PC-3 (cell line): ENCODE data around the gene SLC4A5. TPM values are rescaled to one million over a fixed set of nuclear protein-coding genes. Genes with fewer than 3 reads are reported as not detected.

ENCODE experiments used
- ATAC-seq: fragments of 200-7000 bp; cut with Tn5 transposase; 2 replicates; pipeline ENCODE4 v1.9.1; 2020; ENCODE audit warnings: mild to moderate bottlenecking, moderate library complexity
- BruUV-seq: library from RNA; stranded (reverse); fragments of 400-500 nt; replicated peaks from 2 replicates; lab custom pipeline; 2021; lab: Mats Ljungman, UMichigan
- CTCF ChIA-PET: fragments of 300-600 bp; sonication (Branson Sonifier 250); formaldehyde crosslinking; loops from one replicate; lab custom pipeline; 2022; ENCODE audit warnings: antibody characterized with exemption; lab: Charles Lee
- POLR2A ChIA-PET: fragments of 300-600 bp; sonication (Branson Sonifier 250); formaldehyde crosslinking; loops from one replicate; lab custom pipeline; 2022; ENCODE audit warnings: antibody characterized with exemption; ENCODE audit not compliant: unreplicated experiment; lab: Charles Lee
- DNase-seq: peaks from one replicate; pipeline ENCODE4 v3.0.0-alpha.2; 2015
- H2AFZ ChIP-seq: fragments of 300-600 bp; sonication (generic); 2 replicates; pipeline ENCODE4 v1.6.0; 2016; ENCODE audit warnings: antibody characterized with exemption, low read length
- H3F3A ChIP-seq: fragments of 300-600 bp; sonication (generic); one replicate; pipeline ENCODE4 v1.6.0; 2017; ENCODE audit warnings: antibody characterized with exemption, low read length, control low read depth, mild to moderate bottlenecking; ENCODE audit not compliant: unreplicated experiment
- H3K27ac ChIP-seq: fragments of 300-600 bp; sonication (generic); 2 replicates; pipeline ENCODE4 v1.5.1; 2016; ENCODE audit warnings: mild to moderate bottlenecking, low read length
- H3K27me3 ChIP-seq: fragments of 300-600 bp; sonication (generic); 2 replicates; pipeline ENCODE4 v1.6.1; 2016; ENCODE audit warnings: low read length, mixed read lengths
- H3K36me3 ChIP-seq: fragments of 300-600 bp; sonication (generic); 2 replicates; pipeline ENCODE4 v1.6.1; 2016; ENCODE audit warnings: low read depth, mixed run types, low read length, mixed read lengths
- H3K4me1 ChIP-seq: fragments of 300-600 bp; sonication (generic); 2 replicates; pipeline ENCODE4 v1.5.1; 2016; ENCODE audit warnings: low read length; ENCODE audit not compliant: insufficient read depth
- H3K4me2 ChIP-seq: fragments of 300-600 bp; sonication (generic); 2 replicates; pipeline ENCODE4 v1.6.0; 2016; ENCODE audit warnings: low read length
- H3K4me3 ChIP-seq: fragments of 300-600 bp; sonication (generic); 2 replicates; pipeline ENCODE4 v1.5.1; 2016; ENCODE audit warnings: mild to moderate bottlenecking, low read length, mixed read lengths
- H3K79me2 ChIP-seq: fragments of 300-600 bp; sonication (generic); 2 replicates; pipeline ENCODE4 v1.6.1; 2017; ENCODE audit warnings: low read length, mixed read lengths
- H3K9ac ChIP-seq: fragments of 300-600 bp; sonication (generic); 2 replicates; pipeline ENCODE4 v1.6.0; 2016; ENCODE audit warnings: mild to moderate bottlenecking, low read length
- H3K9me2 ChIP-seq: fragments of 300-600 bp; sonication (generic); replicated peaks from 2 replicates; pipeline ENCODE4 v1.6.1; 2016; ENCODE audit warnings: mixed run types, low read length, mixed read lengths
- H3K9me3 ChIP-seq: fragments of 300-600 bp; sonication (generic); 2 replicates; pipeline ENCODE4 v1.6.1; 2016; ENCODE audit warnings: low read length, mixed read lengths
- H4K20me1 ChIP-seq: fragments of 300-600 bp; sonication (generic); 2 replicates; pipeline ENCODE4 v1.6.1; 2016; ENCODE audit warnings: low read length, mixed read lengths
- CTCF ChIP-seq: fragments of 300-600 bp; sonication (generic); conservative IDR thresholded peaks from 2 replicates; pipeline ENCODE4 v1.5.1; 2017; ENCODE audit warnings: antibody characterized with exemption, low read depth, mild to moderate bottlenecking, low read length
- EZH2 ChIP-seq: fragments of 300-600 bp; sonication (generic); IDR thresholded peaks from one replicate; pipeline ENCODE4 v1.6.1; 2017; ENCODE audit warnings: antibody characterized with exemption, mild to moderate bottlenecking, low read length; ENCODE audit not compliant: unreplicated experiment
- EZH2phosphoT487 ChIP-seq: fragments of 300-600 bp; sonication (generic); IDR thresholded peaks from 2 replicates; pipeline ENCODE4 v1.6.1; 2018; ENCODE audit warnings: mild to moderate bottlenecking, antibody characterized with exemption, low read length, borderline replicate concordance
- intact Hi-C: fragments of 100-400 bp; cut with micrococcal nuclease; formaldehyde crosslinking; loops from 2 replicates; pipeline ENCODE4 v1.9.0; 2023
- total RNA-seq: library from RNA; depleted of rRNA; stranded (reverse); fragments of >200 nt; gene quantifications from 2 replicates; pipeline ENCODE4 v1.2.3, GENCODE V29; 2014

Gene SLC4A5
- total RNA-seq, 1 experiment from 2014 or later = 2.4 TPM

- no peaks in the 10 kb centered on the region for H3K27me3 ChIP-seq
- H3F3A ChIP-seq = no peaks in the 10 kb centered on the region
- no peak overlapping the region for H3K27ac ChIP-seq
- no peak overlapping the region for H3K4me3 ChIP-seq
- no peak for DNase-seq
- no peak for ATAC-seq
- no peaks in the 10 kb centered on the region for H3K4me1 ChIP-seq
- H3K9me3 ChIP-seq = no peaks in the 10 kb centered on the region
- TF ChIP-seq EZH2phosphoT487 (no peak), EZH2 (no peak), CTCF (no peak)
- CTCF ChIA-PET = no interaction called here
- no peak overlapping the region for H2AFZ ChIP-seq
- no peaks in the 10 kb centered on the region for H3K9me2 ChIP-seq
- no peaks in the 10 kb centered on the region for H3K36me3 ChIP-seq
- no peak overlapping the region for H3K4me2 ChIP-seq
- no peak overlapping the region for H3K9ac ChIP-seq
- intact Hi-C loops = no loop called here
- no TSS peak for BruUV-seq
- no peaks in the 10 kb centered on the region for H4K20me1 ChIP-seq
- POLR2A ChIA-PET = no interaction called here
- H3K79me2 ChIP-seq = no peaks in the 10 kb centered on the region
Observed at GRCh38 chr2:74278694-74279093, 64.5 kb downstream of the SLC4A5 start.

GRCh38 chr2:74278176-74278575, 65.0 kb downstream of the SLC4A5 start:
- no peaks in the 10 kb centered on the region for H3K4me1 ChIP-seq
- no peaks in the 10 kb centered on the region for H3K27me3 ChIP-seq
- no peak for DNase-seq
- ATAC-seq = no peak
- intact Hi-C loops = no loop called here
- H3K4me3 ChIP-seq = no peak overlapping the region
- no peaks in the 10 kb centered on the region for H4K20me1 ChIP-seq
- no peaks in the 10 kb centered on the region for H3K9me3 ChIP-seq
- no peak overlapping the region for H3K4me2 ChIP-seq
- no peak overlapping the region for H3K9ac ChIP-seq
- ChIA-PET POLR2A (no interaction called here), CTCF (no interaction called here)
- H3F3A ChIP-seq = no peaks in the 10 kb centered on the region
- H3K27ac ChIP-seq = no peak overlapping the region
- H3K79me2 ChIP-seq = no peaks in the 10 kb centered on the region
- no peak overlapping the region for H2AFZ ChIP-seq
- BruUV-seq = no TSS peak
- H3K36me3 ChIP-seq = no peaks in the 10 kb centered on the region
- TF ChIP-seq EZH2 (no peak), EZH2phosphoT487 (no peak), CTCF (no peak)
- H3K9me2 ChIP-seq = no peaks in the 10 kb centered on the region

- DNase-seq = no peak
- ATAC-seq = no peak
- ChIA-PET CTCF (no interaction called here), POLR2A (no interaction called here)
- Histone ChIP-seq H3K36me3 (no peaks in the 10 kb centered on the region), H3K9me2 (no peaks in the 10 kb centered on the region), H2AFZ (no peak overlapping the region), H3K79me2 (no peaks in the 10 kb centered on the region), H3K4me3 (no peak overlapping the region), H3F3A (no peaks in the 10 kb centered on the region), H3K27ac (no peak overlapping the region), H3K27me3 (no peaks in the 10 kb centered on the region), H3K9me3 (no peaks in the 10 kb centered on the region), H4K20me1 (no peaks in the 10 kb centered on the region), H3K9ac (no peak overlapping the region), H3K4me2 (no peak overlapping the region), H3K4me1 (no peaks in the 10 kb centered on the region)
- no TSS peak for BruUV-seq
- no peak for TF ChIP-seq EZH2phosphoT487
- no peak for TF ChIP-seq CTCF
- TF ChIP-seq EZH2 = no peak
- intact Hi-C loops = no loop called here
Observed at GRCh38 chr2:74275228-74275627, 68.0 kb downstream of the SLC4A5 start.
